Stimulated activated CD8-positive, alpha-beta memory T cell treated with anti-CD3 and anti-CD28 coated beads, Interleukin-4, amount 100 ng/mL, for 1 hour (primary cell): ENCODE results near the gene CRACDL.

Experiments
- DNase-seq, 2 donors: peaks; one replicate each; pipeline ENCODE4 v3.0.0-alpha.2; 2020; ENCODE audit warnings: low read depth in 2 of 2, low spot score in 1 of 2

The CRACDL gene, protein sequence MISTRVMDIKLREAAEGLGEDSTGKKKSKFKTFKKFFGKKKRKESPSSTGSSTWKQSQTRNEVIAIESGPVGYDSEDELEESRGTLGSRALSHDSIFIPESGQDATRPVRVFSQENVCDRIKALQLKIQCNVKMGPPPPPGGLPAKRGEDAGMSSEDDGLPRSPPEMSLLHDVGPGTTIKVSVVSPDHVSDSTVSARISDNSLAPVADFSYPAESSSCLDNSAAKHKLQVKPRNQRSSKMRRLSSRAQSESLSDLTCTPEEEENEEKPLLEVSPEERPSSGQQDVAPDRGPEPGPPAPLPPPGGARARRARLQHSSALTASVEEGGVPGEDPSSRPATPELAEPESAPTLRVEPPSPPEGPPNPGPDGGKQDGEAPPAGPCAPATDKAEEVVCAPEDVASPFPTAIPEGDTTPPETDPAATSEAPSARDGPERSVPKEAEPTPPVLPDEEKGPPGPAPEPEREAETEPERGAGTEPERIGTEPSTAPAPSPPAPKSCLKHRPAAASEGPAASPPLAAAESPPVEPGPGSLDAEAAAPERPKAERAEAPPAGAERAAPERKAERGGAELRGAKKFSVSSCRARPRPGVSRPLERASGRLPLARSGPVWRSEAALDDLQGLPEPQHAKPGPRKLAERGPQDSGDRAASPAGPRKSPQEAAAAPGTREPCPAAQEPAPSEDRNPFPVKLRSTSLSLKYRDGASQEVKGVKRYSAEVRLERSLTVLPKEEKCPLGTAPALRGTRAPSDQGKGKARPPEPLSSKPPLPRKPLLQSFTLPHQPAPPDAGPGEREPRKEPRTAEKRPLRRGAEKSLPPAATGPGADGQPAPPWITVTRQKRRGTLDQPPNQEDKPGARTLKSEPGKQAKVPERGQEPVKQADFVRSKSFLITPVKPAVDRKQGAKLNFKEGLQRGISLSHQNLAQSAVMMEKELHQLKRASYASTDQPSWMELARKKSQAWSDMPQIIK

DNA sequence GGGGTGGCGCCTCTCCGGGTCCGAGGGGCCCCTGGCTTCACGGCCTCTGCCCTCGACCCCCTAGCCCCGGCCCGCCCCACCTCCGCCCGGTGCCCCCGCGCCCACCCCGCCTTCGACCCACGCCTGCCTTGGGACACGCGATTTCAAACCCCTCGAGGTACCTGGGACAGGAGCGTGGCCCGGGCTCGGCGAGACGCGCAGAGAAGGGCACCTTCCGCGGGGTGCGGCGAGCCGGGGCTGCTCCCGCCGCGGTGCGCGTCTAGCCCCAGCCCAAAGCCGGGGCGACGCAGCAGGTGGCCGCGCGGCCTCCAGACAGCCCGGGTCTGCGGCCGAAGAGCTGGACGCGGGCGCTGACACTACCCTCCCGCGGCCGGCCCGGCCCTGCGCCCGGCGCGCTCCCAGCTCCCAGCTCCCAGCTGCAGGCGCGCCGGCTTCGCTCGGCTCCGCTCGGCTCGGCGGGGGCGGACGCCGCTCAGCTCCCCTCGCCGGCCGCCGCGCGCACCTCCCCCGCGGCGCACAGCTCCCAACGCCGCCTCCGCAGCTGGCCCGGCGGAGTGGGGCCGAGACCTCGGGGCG, at the start of gene CRACDL:
Gene CRACDL (minus strand): TSS at position 449 of the 576 bp plus-strand sequence. CDS start 89,425 bp downstream, outside the sequence.
- DNase-seq: no peak

DNA sequence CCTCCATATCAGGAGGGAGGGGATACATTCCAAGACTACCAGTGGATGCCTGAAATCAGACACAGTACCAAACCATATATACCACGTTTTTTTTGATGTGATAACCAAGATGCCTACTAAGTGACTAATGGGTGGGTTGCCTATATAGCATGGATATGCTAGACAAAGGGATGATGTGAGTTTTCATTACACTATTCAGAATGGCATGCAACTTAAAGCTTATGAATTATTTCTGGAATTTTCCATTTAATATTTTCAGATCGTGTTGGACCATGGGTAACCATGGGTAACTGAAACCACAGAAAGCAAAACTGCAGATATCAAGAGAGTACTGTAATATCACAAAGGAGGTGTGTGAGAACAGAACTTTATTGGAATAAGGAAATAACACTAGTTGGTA, 39.6 kb upstream of the CRACDL start:
- DNase-seq: no peak

DNA sequence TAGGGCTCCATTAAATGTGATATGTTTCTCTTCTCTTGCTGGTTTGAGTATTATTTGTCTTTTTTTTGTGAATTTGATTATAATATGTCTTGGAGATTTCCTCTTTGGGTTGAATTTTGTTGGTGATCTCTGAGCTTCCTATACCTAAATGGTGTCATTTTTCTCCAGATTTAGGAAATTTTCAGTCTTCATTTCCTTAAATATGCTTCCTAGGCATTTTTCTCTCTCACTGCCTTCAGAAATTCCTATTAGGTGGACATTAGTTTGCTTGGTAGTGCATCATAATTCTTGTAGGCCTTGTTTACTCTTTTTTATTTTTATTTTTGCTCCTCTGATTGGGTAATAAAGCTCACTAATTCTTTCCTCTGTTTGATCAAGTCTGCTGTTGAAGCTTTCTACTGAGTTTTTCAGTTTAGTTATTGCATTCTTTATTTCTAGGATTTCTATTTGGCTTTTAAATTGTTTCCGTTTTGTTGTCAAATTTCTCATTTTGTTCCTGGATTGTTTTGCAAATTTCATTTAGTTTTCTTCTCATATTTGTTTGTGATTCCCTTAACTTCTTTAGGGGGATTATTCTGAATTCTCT, 36.6 kb upstream of the CRACDL start:
- DNase-seq: no peak

DNA sequence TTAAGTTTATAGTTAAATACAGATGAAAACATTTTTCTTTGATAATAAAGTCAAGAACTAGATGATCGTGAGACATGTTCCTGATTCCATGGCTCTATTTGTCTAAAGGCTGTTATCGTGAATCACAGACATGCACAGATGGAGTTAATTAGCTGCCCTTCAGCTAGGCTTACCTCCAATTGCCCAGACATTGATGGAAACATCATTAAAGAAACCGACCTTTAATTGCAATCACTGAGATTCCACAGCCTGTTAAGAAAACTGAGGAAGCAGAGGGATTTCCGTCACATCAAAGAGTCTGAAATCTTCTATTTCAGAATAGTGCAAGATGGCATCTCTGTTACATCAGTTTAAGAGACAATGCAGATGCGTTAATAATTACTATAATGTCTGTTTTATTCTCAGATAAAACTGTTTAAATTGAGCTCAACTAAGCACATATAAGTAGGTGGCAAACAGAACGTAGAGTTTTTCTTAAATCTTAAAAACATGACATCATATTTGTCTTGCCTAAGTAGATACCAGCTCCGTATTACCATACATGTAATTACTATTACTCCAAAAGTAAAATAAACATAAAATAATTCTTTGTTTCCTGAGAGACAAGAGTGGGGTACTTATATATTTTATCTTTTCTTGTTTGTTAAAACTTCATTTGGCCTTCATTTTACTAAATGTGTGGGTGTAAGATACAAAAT, 23.9 kb upstream of the CRACDL start:
- DNase-seq: no peak

DNA sequence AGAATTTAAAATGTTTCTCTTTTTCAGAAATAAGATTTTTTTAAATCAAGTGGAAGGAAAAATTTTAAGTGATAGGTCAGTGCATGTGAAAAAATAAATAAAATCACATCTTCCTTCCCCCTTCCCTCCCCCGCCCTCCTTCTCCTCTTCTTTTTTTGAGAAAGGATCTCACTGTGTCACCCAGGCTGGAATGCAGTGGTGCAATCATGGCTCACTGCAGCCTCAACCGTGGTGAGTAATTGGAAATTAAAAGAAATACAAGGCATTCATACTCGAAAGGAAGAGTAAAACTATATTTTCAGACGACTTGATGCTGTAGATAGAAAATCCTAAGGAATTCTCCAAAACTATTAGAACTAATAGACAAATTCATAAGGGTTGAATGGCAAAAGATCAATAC, 16.9 kb upstream of the CRACDL start:
- DNase-seq: no peak

DNA sequence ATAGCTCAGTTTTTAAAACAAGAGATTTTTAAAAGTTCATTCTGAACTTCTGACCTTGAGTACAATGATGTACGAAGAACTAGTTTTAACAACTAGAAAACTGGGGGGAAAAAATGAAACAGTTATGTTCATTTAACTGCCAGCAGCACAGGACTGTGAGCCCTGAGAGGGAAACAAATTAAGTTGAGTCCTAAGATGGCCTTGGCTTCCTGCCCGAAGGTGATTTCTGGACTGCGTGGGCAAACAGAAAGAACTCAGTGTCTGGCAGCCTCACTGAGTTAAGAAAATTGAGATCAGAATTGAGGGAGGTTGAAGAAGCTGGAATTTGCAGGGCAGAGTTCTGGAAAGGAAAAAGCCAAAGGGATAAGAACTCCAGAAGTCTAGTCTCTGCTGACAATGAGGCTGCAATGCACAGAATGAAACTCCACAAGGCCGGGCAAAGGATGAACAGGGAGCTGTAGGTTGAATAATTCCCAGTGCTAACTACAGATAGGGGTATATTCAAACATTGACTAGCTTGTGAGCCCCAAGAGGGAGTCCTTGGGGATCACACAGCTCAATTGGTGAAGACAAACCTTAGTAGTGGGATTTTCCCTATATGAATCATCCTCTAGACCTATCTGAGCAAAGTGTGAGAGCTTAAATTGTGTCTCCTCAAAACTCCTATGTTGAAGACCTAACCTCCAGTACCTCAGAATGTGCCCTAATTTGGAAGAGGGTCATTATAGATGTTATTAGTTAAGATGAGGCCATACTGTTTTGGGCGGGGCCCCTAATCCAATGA, 13.1 kb upstream of the CRACDL start:
- DNase-seq: no peak

DNA sequence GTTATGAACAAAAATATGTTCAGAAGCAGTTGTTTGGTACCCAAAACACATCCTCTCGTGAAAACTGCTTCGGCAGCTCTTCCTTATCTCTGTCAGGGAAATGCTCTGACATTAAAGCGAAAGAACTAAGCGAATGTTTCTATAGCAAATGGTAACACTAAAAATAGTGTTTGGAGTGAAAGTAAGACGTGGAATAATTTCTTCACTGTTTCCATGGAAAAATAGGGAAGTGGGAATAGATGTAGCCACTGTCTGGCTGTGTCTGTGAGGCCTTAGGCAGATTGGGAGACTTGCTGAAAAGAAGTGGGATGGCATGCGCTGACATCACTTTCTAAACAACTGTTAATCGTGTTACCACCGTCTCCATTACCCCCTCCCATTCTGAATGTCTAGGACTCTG, 11.5 kb upstream of the CRACDL start:
- DNase-seq: no peak

DNA sequence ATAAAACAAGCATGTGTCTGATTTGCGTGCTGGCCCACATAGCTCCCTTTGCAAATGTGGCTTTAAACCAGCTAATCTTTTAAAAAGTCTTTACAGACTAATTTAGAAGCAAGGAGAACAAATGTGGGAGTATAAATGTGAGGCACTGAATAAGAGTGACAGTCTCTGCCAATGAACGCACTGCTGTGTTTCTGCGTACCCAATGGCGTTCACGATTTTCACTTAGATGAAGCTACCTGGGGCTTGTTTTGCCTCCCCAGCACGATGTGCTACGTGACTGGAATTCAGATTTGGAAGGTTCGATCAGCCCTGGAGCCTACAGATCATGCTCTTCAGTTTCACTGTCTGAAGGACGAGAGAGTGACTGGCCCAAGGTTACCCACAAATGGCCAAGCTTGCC, 10.8 kb upstream of the CRACDL start:
- no peak for DNase-seq

DNA sequence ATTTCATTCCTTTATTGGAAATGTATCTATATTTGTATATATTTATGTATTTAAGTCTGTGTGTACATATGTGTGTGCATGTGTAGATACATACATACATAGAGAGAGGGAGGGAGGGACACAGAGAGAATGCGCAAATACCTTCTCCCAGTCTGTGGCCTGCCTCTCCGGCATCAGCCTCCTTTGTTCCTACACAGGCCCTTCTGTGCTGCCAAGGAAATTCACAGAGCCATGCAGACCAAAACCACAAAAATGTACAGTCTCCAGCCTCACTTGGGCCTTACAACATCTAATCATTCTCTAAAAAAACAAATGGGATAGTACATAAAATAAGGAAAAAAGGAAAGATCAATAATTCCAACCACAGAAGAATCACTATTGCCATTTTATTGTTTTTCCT, 8.8 kb upstream of the CRACDL start:
- no peak for DNase-seq

DNA sequence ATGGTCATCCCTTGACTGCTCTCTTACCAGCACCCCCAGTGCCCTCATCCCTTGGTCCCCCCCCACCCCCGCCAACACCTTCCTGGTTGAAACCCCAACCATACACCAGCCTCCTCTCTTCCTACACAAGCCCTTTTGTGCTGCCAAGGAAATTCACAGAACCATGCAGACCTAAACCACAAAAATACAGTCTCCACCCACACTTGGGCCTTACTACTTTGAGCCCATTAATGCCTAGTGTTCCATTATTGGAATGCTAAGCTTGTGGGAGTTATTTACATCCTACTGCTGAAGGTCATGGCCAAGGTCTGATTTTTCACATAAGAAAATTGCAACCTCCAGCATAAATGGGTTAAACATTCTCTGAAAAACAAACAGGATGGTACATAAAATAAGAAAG, 4.1 kb upstream of the CRACDL start:
- DNase-seq: no peak

DNA sequence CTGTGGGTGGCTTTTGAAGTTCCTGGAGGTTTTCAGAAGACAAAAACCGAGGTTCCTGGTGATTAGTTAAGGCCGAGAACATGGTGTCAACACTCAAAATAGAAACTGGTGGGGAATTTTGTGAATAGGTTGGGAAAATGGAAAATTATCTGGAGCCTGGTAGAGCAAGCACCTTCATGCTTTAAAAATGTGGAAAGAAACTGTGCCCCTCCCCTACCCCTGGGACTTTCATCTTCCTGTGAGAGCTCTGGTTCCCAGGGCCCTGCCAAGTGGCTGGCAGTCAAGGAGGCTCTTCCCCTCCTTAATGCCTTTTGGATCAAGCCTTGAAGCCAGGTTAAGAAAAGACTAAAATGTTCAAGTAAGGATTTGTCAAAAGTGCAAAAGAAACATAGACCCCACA, 1.9 kb upstream of the CRACDL start:
- no peak for DNase-seq

DNA sequence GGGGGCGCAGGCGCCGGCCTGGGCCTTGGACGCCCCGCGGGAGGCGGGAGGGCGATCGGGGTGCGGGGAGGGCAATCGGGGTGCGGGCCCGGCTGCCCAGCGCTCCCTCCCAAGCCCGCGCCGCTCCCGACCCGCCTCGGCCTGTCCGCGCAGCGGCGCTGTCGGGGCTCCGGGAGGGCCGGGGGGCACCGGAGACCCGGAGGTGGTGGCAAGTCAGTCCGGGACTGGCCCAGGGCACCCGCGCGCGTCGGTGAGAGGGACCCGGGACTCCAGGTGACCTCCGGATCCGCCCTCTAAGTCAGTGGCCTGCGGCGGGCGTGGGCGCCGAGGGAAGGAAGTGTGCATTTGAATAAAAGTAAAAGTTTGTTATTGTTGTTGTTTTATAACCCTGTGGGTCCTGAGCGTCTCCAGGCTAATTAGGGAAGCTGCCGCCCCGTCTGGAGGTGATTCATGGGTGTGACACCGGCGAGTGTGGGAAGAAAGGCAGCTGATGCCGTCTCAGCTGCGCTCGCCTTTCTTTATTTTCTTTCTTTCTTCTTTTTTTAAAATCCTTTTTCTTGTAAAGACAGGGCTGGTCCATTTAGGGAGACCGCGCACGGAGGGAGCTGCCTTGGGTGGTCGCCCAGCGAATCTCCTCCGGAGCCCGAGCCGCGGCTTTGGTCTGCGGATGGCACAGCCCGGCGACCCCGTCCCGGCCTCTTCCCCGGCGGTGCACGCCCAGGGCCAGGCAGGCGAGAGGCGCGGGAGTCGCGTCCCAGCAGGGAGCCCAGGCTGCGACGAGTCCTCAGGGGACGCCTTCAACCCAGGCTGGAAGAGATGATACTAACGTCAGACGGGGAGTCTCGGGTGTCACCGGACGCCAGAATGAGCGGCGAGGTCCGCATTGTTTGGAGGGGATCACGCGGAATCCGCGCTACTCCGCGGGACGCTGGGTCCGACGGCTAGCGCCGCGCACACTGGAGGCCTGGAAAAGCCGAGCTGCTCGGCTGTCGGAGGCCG, 627 bp upstream of the CRACDL start:
- no peak for DNase-seq

DNA sequence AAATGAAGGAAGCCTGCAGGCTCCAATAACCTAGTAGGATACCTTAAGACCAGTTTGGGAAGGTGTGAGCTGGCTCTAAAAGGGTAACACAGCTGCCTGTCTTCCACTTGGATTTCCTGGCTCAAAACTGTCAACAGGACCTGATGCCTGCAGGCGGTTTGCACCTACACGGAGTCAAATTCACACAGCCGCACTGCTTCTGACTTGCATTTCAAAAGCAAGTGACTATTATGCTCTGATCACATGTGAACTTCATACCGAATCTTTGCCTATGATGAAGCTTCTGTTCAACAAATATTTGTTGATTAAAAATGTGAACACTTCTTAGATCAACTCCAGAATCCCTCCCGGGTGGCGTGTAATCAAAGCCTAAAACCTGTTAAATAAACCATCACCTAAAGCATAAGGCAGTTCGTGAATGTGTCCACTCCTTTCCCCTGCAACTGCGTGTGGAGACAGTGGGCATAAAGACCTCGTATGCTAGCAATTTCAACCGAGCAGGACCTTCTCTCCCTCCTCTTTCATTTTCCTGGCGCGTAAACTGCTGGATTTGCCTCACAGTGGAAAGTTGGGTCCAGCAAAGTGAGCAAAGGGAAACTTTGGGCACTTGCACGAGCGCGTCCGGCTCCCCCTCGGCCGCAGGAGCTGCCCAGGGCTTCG, 784 bp downstream of the CRACDL start:
- DNase-seq: no peak

DNA sequence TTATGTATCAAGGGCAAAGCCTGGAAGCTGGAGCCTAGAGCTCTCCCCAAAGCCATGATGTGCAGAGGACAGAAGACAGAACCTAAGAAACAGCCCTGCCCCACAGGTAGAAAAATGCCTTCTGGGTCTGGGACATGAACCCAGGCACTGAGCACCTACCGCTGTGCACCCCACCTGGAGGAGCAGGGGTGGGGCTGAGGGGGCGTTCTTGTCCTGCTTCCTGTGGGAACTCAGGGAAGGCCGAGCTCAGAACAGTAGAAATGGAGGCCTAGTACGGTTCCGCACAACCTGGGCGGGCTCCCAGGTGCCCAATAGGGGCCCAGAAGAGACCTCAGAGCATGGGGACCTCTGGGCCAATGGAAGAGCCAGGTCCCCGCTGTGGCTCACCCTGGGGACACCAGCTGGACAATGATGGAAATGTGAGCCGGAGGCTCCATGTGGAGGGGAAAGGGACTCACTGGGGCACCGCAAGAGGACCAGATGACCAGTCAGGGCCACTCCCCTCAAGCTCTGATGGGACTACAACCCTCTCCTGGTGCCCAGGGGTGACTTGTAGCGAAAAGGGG, 3.2 kb downstream of the CRACDL start:
- no peak for DNase-seq

DNA sequence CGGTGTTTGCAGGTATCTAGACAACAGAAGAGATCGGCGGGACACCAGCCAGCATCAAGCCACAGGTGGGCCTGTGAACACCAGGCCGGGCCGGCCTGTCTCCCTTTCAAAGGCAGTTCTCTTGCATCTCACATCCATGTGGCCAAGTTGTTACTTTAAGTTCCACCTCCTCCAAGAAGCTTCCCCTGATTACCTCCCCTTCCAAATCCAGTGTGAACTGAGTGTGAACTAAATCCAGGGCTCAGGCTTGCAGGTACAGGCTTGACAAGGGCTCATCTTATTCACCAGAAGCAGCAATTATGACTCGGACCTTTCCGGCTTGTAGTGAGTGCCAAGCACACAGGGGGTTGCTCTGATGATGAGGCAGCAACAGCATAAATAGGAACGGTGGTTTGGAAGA, 3.9 kb downstream of the CRACDL start:
- no peak for DNase-seq

DNA sequence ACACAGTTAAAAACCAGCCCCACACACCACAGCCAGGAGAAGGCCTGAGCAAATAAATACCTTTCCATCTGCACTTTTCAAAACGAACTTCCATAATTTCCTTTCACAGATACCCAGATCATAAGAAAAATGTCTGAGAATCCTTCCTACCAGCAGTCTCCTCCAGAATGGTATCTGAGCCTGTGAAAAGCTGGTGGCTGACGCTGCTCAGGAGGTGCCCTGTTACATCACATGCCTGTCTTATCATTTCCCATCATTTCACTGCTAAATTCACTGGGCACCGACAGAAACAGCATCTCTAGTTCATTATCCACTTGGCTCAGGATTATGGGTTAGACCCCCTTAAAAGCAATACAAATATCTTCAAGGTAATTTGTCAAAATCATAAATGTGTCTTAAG, 4.4 kb downstream of the CRACDL start:
- no peak for DNase-seq

DNA sequence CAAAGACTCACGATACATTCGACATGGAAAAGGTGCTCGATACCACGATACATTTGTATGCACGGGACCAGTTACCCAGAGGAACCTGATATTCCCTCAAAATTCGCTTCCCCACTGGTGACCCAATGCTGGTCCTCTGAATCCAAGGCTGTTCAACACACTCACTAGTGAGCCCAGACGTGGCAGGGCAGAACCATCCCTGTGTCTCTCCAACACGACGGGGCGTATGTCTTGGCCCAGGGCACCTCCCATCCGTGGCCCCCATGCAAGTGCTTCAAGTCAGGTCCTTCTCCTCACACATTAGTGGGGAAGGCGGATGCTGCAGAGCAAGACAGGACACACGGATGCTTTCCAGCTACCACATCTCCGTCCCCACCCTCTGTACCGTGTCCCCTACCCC, 6.1 kb downstream of the CRACDL start:
- DNase-seq: no peak

DNA sequence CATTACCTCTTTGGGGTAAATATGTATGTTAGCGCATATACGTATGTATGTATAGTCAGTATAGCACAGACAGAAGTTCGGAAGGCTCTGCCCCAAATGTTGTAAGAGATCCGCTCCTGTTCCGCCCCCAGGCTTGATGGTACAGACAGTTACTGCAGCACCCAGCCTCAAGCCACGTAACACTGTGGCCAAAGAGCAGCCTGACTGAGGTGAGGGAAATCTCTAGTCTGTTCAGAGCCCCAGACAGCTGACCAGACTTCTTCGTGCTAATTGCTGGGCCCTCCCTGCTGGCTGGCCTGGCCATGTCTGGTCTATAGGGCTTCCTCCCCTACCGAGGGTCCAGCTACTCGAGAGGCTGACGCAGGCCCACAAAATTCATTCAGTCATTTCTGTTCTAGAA, 7.8 kb downstream of the CRACDL start:
- DNase-seq: no peak
